Urothelium cell line (cell line): ENCODE results near the gene ERCC2.

ENCODE experiments used
- DNase-seq: peaks from one replicate; pipeline ENCODE4 v3.0.0; 2011; ENCODE audit warnings: low spot score, mixed read lengths
- FAIRE-seq: peaks from 2 replicates; lab custom pipeline; 2011; peaks lifted over from hg19 to GRCh38; lab: Jason Lieb, UNC

Gene ERCC2

GRCh38 chr19:45356760-45357444 is 13.5 kb downstream of the ERCC2 start:
- no peak for DNase-seq
- FAIRE-seq = no peak

- FAIRE-seq (no peak), DNase-seq (no peak)
Measured at GRCh38 chr19:45355910-45356309, 14.5 kb downstream of the ERCC2 start.

- DNase-seq (no peak), FAIRE-seq (no peak)
Measured at GRCh38 chr19:45355402-45355801, 15.0 kb downstream of the ERCC2 start.

- no peak for DNase-seq
- no peak for FAIRE-seq
Measured at GRCh38 chr19:45354241-45354842, 16.0 kb downstream of the ERCC2 start.

GRCh38 chr19:45352914-45353796 is 17.2 kb downstream of the ERCC2 start:
- FAIRE-seq (no peak), DNase-seq (no peak)

- FAIRE-seq (peak; percentile 50), DNase-seq (no peak)
Measured at GRCh38 chr19:45352471-45352870, 17.9 kb downstream of the ERCC2 start.

GRCh38 chr19:45352062-45352461 is 18.3 kb downstream of the ERCC2 start:
- FAIRE-seq = no peak
- DNase-seq = no peak

- FAIRE-seq (no peak), DNase-seq (no peak)
Measured at GRCh38 chr19:45351401-45351952, 18.9 kb downstream of the ERCC2 start.

GRCh38 chr19:45350477-45351058 is 19.8 kb downstream of the ERCC2 start:
- DNase-seq (no peak), FAIRE-seq (no peak)

- FAIRE-seq = no peak
- no peak for DNase-seq
Measured at GRCh38 chr19:45349430-45349941, 20.9 kb downstream of the ERCC2 start.

- no peak for FAIRE-seq
Measured at GRCh38 chr19:45349126-45349415, 21.3 kb downstream of the ERCC2 start.

GRCh38 chr19:45348367-45349125 is 21.8 kb downstream of the ERCC2 start:
- FAIRE-seq (no peak), DNase-seq (no peak)

More at GRCh38 chr19:45349126-45349415, 21.3 kb downstream of the ERCC2 start:
- no peak for DNase-seq

- FAIRE-seq (peak; percentile 13), DNase-seq (no peak)
Measured at GRCh38 chr19:45347570-45348366, 22.6 kb downstream of the ERCC2 start.

- FAIRE-seq (no peak), DNase-seq (no peak)
Measured at GRCh38 chr19:45346449-45346848, 23.9 kb downstream of the ERCC2 start.

GRCh38 chr19:45345506-45345860 is 24.9 kb downstream of the ERCC2 start:
- DNase-seq (no peak), FAIRE-seq (no peak)

GRCh38 chr19:45344621-45345505 is 25.5 kb downstream of the ERCC2 start:
- DNase-seq (no peak), FAIRE-seq (no peak)

- FAIRE-seq = no peak
Measured at GRCh38 chr19:45342911-45343310, 27.5 kb downstream of the ERCC2 start.

GRCh38 chr19:45340899-45341453 is 29.4 kb downstream of the ERCC2 start:
- no peak for DNase-seq
- FAIRE-seq = peak; percentile 70

More at GRCh38 chr19:45342911-45343310, 27.5 kb downstream of the ERCC2 start:
- no peak for DNase-seq
